NCI-H2081 treated with DMSO at 0.1 percent for 48 hours (cell line): ENCODE results near the gene WNK3.

ENCODE experiments used
- DNase-seq: peaks from one replicate; lab custom pipeline; 2025; lab: John Stamatoyannopoulos, UW

WNK3 gene

GRCh38 chrX:54166915-54167314 is 190.9 kb downstream of the WNK3 start:
- no peak for DNase-seq

- no peak for DNase-seq
These were observed 200.3 kb downstream of the WNK3 start for GRCh38 chrX:54157561-54157960.
